Uterus (tissue), 2 donors: Measurements from ENCODE around the gene PPP1CB.

ENCODE experiments used
- CTCF ChIP-seq, 4 experiments: fragments of 200-600 bp in 2 of 4; fragments of 450-650 bp in 2 of 4; sonication (generic) in 2 of 4; IDR thresholded peaks; one replicate each; pipeline ENCODE4 v1.5.1; 2016 to 2019; ENCODE audit warnings: antibody characterized with exemption in 4 of 4, mild to moderate bottlenecking in 2 of 4, moderate library complexity in 1 of 4
- POLR2A ChIP-seq, 2 donors: fragments of 450-650 bp; IDR thresholded peaks; one replicate each; pipeline ENCODE4 v1.6.1; 2016; ENCODE audit warnings: antibody characterized with exemption in 2 of 2, mild to moderate bottlenecking in 1 of 2, moderate library complexity in 1 of 2

DNA sequence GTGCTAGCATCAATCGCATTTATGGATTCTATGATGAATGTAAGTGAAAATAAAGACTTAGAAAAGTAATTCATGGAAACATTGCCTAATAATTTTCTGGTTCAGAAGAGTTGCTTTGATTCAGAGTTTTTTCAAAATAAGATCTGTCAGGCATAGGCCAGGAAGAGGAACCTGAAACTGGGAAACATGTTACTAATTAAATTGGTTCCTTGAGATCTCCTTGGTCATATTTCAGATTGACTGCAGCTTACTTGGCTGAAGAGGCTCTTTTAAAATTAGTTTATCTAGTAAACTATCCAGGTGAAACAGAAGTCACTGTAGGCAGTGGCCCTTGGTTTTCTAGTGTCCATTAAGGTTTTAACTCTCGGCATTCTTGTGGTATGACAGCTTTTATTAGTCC lies 27.4 kb downstream of the PPP1CB start:
- no peak for TF ChIP-seq CTCF (IDR thresholded peaks at IDR 0.05)
- no peak for TF ChIP-seq POLR2A (IDR thresholded peaks at IDR 0.05)
